Measurements from ENCODE around the gene ARPP21.
"Not testable (repeated sequence)": the region's sequence is repeated elsewhere in the genome, so short reads cannot be mapped to it uniquely, and the experiment has no call there.

ARPP21 gene

DNA sequence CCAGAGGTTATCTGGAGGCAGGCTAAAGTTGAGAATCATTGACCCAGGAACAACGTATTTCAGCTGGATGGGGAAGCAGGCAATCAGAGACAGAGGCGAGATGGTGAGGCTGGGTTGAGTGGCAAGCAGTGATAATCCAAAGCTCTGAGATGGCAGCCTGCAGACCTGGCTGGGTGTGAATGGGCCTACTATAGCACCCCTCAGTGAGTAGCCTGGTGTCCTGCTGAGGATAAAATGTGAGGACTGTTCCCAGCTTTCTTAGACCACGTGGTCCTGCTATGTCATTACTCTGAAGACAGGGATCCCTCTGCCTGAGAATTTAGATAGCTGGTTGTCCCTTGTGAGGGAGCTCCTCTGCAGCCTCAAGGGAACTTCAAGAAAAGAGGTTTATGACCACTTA lies 141.5 kb downstream of the ARPP21 start:
- DNase-seq (ENCODE audit: low read depth in 2 of 2), result no peak

GRCh38 chr3:35781558-35781957 lies 142.2 kb downstream of the ARPP21 start:
- DNase-seq (ENCODE audit: low read depth in 2 of 2), result no peak

DNA sequence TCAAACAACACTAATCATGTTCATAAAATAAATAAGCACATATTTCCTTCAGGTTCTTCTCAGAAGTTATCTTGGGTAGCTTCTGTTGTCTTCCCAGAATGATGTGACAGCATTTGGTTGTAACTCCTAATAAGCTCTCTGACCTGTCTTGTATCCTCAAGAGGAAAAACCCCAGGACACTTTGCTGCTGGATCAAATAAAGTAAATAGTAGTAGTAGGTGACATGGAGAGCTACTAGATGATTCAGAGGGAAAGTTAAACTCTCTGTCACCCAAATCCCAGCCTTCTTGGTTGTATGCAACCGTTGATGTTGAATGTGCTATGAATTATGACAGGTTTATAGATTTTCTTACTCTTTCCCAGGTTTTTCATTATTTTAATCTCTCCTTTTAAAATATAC lies 143.0 kb downstream of the ARPP21 start:
- no peak for DNase-seq (ENCODE audit: low read depth in 2 of 2)

- DNase-seq (ENCODE audit: low read depth in 2 of 2), result no peak
Measured at GRCh38 chr3:35784169-35784568, 144.8 kb downstream of the ARPP21 start.

DNA sequence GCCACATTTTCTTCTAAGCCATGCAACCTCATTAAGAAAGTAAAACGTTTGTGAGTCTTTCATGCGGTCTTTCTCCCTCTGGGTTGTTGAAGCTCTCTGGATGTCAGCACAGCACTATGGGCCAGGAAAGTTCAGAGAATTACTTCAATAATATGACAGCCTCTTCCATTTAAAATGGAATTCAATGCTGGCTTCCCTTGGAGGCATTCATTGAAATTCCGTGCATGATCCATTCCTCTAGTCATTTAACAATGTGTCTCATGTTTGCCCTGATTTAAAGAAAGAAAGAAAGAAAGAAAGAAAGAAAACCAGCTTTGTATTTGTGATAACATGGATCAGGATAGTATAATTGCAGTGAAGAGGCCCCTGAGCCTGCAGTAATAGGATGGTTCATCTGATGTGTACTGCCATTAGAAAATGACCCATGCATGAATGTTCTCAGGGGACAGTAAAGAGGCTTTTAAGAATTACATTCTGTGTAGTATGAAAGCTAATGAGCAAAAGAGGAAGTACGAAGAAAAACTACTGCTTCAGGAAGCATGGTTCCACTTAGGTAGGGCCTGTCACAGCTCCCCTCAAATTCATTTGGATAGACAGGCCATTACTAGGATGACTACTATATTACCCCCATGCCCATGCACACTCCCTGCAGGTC lies 146.0 kb downstream of the ARPP21 start:
- no peak for DNase-seq (ENCODE audit: low read depth in 2 of 2)

- no peak for DNase-seq (ENCODE audit: low read depth in 2 of 2)
Measured at GRCh38 chr3:35787936-35788335, 148.6 kb downstream of the ARPP21 start.

DNA sequence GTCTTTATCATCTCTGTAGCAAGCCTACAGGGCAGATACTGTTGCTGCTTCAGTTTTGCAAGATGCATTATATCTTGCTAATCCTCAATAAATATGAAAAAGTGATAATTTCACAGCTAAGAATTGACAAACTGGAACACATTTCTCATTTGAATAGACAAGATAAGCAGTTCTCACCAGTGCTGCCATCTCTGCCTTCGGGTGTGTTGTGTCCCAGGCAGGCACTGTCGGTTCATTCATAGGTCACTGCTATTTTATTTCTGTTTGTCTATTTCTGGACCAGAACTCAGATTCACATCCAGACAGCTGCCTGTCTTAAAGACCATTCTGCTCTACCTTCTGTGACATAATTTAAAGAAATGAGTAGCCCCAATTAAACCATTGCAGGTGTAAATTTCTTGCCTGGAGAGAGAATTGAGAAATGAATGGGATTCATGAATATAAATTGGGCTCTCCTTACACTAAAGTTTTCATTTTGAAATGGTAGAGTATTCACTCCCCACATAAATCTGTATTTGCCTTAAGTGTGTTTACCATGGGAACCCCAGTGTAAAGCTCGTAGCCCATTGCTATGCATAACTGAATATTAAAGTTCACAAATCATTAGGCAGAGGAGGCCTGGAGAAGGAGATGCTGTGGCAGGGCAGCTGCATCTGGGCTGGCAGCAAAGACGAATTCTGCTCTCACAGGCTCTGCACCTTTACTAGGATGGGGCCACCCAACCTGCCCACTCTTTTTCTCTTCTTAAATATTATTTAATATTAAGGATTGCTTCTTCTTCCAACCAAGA lies 149.9 kb downstream of the ARPP21 start:
- DNase-seq (ENCODE audit: low read depth in 2 of 2), result no peak

DNA sequence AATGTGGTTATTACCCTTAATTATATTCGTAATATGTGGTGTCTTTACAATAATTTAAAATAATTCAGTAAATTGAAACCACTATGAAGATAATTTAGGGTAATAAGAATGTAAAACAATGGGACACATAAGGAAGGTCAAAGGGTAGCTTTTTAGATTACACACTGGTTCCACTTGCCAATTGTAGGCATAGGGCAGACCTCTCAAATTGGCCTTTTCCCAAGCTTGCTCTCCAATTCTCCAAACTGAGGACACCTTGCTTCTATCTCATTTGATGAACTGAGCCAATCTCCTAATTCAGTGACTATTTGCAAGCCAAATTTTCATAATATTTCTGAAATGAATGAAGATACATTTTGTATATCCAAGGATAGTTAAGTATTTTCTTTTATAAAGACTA lies 151.4 kb downstream of the ARPP21 start:
- no peak for DNase-seq (ENCODE audit: low read depth in 2 of 2)

DNA sequence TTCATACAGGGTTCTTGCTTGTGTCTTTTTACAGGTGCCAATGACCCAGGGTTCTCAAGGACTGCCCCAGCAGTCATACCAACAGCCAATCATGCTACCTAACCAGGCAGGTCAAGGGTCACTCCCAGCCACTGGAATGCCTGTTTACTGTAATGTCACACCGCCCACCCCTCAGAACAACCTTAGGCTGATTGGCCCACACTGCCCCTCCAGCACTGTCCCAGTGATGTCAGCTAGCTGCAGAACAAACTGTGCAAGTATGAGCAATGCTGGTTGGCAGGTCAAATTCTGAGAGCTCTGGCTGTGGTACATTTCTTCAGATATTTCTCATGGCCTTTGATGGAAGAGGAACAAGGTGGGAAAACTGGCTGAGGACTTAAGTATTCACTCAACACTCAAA lies 154.3 kb downstream of the ARPP21 start:
- DNase-seq (ENCODE audit: low read depth in 2 of 2), result no peak

DNA sequence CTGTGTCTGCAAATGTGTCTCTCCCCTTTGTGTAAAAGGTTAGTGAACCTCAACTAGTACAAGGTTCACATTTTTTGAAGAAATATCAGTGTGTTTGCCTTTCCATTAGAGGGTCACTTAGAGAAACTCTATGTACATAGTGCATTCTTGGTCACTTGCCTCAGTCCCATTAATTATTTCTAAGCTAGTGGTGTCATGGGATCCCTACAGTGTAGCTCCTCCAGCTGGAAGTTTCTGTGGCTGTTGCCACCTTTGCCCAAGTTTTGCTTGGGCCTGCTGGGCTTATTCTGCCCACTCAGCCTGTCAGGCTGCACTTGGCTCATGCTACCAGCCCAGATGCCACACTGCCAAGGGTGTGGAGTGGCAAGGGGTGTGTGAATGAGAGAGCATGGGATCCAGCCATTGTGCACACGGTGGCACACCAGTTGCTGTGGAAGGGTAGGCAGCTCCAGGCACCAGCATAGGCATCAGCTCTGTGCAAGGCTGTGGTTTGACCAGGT lies 161.7 kb downstream of the ARPP21 start:
- DNase-seq (ENCODE audit: low read depth in 2 of 2), result no peak

- DNase-seq (ENCODE audit: low read depth in 2 of 2), result no peak
Measured at GRCh38 chr3:35814531-35814930, 175.2 kb downstream of the ARPP21 start.

GRCh38 chr3:35815796-35816195 lies 176.5 kb downstream of the ARPP21 start:
- not testable (repeated sequence) for DNase-seq (ENCODE audit: low read depth in 2 of 2)

- DNase-seq (ENCODE audit: low read depth in 2 of 2), result no peak
Measured at GRCh38 chr3:35817216-35817615, 177.9 kb downstream of the ARPP21 start.

DNA sequence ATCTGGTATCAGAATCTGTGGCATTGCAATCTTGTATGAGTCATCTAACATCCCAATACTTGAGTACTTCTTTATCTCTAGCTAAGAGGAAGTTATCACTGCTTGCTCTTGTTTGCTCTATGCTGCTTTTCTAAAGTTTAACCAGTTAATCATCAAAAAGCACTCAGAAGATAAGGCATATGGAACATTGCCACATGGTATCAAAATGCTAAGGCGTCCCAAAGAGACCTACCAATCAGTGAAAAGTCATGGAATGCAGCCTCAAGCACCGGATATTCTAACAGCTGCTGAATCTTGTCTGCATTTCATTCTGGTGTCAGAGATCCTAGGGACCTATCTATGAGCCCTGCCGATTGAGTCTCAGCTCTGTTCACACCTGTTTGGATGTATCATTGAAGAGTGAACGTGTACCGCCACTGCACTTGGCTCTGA lies 192.8 kb downstream of the ARPP21 start:
- no peak for DNase-seq (ENCODE audit: low read depth in 2 of 2)
